IPS-NIHi11 (cell line): Measurements from ENCODE around the gene PAFAH1B1.
"Not testable (repeated sequence)": the region's sequence is repeated elsewhere in the genome, so short reads cannot be mapped to it uniquely, and the experiment has no call there.

Experiments
- DNase-seq: peaks from one replicate; pipeline ENCODE4 v3.0.0; 2012; ENCODE audit warnings: mixed read lengths, low spot score

The PAFAH1B1 gene

DNA sequence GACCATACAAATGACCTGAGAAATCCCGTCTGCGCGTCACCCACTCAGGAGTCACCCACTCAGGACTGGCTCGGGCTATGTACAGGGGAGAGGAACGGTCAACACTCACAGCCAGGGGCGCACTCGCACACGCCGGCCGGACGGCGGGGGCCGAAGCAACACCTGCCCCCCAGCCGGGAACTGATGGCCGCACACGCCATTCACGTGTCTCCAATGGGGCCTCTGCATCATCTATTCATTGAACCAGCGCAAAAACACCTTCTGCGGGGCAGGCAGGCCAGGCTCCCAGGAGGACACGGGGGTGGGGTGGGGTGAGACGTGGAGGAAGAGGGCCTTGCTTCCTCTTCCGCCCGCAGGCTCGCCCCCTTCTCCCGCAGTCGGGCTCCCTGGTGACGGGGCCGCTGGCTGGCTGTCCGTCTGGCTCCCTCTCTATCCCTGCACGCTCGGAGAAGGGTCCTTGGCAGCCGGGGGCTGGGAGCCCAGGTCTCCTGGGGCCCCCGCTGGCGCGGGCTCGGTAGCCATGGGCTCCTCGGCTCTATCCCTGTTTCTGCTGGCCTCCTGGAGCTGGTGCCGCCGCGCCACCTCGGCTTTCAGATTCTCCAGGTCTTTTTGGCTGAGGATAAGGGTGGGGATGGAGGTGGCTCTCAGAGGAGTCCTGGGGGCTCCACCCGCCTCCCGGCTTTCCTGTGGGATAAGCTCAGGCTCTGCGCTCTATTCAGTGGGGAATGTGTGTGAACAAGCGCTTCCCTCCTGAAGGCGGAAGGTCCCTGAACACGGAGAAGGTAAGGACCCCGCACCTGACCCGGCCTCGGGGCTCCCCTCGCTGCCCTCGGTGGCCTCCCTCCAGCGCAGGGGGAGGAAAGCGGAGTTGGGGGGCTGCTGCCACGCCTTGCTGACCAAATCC lies 97.0 kb downstream of the PAFAH1B1 start:
- peak; percentile 23 for DNase-seq

GRCh38 chr17:2691069-2691871 lies 97.8 kb downstream of the PAFAH1B1 start:
- DNase-seq = no peak

- peak; percentile 20 for DNase-seq
These were observed 98.7 kb downstream of the PAFAH1B1 start for GRCh38 chr17:2691965-2692780.

DNA sequence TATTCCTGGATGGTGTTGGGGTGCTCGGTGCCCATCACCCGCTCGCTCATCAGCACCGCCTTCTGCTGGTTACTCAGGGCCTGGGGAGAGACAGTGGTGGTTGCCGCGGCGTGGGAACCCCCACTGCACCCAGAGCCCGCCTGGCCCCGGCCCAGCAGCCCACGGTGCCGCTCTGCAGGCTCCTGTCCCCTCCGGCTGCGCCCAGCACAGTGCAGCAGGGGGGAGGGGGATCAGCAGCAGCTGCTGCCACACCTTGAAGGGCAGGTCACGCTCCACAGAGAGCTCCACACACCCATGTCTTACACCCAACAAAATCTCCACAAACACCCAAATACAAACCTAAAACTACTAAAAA lies 99.3 kb downstream of the PAFAH1B1 start:
- DNase-seq = peak; percentile 10

DNA sequence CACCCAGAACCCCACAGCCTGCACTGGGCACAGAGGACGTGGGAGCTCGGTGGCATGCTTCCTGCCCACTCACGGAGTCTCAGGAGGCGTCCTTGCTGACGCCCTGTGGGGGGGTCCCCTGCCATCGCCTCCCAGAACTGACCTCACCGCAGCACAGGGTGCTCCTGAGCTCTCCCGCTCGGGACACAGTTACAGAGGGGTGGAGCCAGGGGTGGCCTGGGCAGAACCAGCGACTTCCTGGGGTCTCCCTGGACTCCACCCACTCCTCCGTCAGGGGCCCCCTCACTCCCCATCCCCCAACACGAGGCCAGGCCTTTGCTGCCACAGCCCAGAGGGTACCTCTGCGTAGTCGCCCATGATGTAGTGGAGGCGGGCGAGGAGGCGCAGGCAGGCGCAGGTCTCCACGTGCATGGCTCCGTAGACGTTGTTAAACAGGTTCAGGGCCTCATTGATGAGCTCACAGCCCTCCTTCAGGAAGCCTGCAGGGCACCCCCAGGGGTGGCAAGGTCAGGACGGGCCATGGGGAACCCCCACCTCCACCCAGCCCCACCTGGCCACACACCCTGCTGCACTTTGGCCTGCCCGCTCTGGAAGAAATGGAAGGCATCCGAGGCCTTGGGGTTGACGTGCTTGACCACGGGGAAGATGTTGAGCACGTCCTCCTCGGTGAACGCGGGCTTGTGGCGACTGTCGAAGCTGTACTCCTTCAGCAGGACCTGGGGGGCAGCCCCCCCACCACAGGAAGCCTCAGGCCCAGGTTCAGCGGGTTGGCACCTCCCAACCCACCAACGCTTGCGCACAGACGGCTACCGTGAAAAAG lies 100.3 kb downstream of the PAFAH1B1 start:
- peak; percentile 7 for DNase-seq

DNA sequence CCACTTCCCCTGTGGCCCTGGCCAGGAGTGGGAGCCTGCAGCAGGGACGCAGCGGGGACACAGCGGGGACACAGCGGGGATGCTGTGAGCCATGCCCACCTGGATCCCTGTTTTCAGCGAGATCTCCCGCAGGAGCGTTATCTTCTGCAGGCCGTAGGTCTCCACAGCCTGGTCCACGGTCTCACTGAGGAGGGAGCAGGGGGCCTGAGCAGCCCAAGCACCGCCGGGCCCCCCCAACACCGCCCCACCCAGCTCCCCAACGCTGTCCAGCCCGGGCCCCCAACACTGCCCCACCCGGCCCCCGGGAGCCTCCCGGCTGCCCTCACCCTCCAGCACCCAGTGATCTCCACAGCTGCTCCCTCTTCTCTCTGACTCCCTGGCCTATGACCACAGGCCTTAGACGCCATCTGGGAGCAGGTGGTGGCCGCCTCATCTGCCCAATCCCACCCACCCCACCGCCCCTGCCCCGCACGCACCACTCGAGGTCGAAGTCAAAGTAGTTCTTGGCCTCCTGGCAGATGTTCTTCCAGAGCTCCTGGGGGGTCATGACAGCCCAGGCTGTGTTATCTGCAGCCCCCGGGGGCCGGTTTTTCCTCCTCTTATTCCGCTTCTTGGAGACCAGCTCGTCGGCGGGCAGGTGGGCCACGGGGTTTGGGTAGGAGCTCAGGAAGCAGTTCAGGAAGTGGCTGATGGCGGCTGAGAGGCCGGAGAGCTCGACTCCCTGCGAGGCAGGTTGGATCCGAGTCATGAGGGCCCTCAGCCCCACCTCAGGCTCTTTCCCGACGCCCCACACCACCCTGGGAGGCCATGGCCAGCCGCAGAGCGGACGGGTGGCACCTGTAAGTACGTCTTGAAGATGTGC lies 101.2 kb downstream of the PAFAH1B1 start:
- peak; percentile 7 for DNase-seq

- peak; percentile 10 for DNase-seq
These were observed 101.9 kb downstream of the PAFAH1B1 start for GRCh38 chr17:2695243-2695960.

DNA sequence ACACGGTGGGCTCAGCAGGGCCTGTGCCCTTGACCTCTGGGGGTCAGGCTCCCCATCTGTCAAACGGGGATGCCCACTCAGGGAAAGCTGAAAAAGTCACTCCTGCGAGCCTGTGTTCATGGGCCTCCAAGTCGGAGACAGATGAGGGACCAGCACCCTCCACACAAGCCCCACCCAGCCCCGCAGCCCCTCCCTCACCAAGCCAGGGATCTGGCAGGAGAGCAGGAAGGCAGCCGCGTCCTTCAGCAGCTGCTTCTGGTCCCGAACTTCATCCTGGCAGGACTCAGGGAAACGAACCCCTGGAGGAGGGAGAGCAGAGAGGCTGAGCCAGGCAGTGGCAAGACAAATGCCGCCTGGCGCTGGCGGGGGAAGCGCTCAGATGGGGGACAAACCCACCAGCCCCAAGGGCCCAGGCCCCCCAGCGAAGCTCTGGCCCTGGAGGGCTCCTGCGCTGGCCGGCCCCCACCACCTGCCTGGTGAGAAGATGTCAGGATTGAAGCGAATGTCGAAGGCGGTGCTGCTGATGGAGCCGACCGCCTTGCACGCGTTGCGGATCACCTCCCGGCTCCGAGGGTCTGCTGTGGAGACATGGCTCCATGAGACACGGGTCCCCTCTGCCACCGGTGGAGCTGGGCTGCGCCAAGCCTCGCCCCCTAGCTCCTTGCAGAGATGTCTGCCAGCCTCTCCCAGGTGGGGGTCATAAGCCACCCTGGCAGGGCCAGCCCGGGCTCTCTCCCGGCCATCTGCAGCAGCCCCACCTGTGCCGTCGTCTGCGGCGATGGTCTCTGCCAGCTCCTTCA lies 102.7 kb downstream of the PAFAH1B1 start:
- DNase-seq = peak; percentile 20

DNA sequence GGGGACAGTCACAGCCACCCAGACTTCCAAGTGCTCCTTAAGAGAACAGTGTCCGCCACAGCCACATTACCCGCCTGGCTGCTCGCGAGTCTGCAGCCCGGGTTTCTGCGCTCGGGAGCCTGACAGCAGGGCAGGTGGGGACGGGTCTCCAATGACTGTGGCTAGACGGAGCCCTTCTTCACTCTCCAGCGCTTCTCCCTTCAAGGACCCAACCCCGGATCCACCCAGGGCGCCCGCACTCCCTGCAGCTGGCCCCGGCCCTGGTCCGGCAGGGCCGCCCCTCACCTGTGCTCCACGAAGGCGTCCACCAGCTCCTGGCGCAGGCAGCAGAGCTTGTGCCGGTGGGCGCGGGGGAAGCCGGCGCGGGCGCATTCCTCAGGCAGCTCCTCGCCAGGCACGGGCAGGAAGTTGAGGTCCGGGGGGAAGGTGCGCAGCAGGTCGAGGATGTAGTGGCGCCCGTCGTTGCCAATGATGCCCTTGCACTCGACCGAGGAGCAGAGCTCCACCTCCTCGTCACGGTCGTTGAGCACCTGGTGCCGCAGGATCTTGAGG lies 104.2 kb downstream of the PAFAH1B1 start:
- DNase-seq = peak; percentile 31

DNA sequence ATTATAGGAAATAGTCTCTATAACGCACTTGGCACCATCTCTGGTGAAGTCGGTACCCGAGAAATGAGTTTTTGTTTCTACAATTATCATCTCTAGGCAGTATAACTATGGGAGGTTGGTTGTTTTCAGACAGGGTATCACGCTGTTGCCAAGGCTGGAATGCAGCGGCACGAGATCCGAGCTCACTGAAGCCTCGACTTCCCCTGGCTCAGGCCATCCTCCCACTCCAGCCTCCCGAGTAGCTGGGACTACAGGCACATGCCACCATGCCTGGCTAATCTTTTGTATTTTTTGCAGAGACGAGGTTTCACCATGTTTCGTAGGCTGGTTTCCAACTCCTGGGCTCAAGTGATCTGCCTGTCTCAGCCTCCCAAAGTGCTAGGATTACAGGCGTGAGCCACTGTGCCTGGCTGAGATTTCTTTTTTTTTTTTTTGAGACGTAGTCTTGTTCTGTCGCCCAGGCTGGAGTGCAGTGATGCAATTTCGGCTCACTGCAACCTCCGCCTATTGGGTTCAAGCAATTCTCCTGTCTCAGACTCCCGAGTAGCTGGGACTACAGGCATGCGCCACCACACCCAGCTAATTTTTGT lies 105.9 kb downstream of the PAFAH1B1 start:
- not testable (repeated sequence) for DNase-seq

- DNase-seq = peak; percentile 6
These were observed 106.6 kb downstream of the PAFAH1B1 start for GRCh38 chr17:2700030-2700490.

- peak; percentile 8 for DNase-seq
These were observed 107.2 kb downstream of the PAFAH1B1 start for GRCh38 chr17:2700491-2701141.

GRCh38 chr17:2701161-2701995 lies 107.9 kb downstream of the PAFAH1B1 start:
- DNase-seq = peak; percentile 8

- DNase-seq = peak; percentile 40
These were observed 108.7 kb downstream of the PAFAH1B1 start for GRCh38 chr17:2701996-2702741.

- no peak for DNase-seq
These were observed 109.7 kb downstream of the PAFAH1B1 start for GRCh38 chr17:2703181-2703580.

DNA sequence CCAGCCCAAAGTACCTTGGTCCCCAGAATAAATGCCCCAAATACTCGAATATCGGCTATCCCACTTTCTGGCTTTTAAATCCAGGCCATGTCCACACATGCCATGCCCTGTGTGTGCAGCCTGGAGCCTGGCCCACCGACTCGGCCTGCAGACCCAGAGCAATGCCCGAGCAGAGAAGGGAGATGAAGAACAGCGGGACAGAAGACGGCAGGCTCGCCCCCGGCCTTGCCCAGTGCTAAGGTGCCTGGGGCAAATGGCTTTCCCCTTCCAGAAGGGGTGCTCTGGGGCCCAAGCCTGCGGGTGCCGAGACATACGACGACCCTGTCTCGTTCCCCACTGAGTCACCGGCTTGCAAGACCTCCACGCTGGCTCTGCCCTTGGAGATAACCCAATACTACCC lies 110.2 kb downstream of the PAFAH1B1 start:
- no peak for DNase-seq
